Dermis blood vessel endothelial cell (primary cell): ENCODE measurements around the gene RSPH1. TPM values are rescaled to one million over a fixed set of nuclear protein-coding genes. Genes with fewer than 3 reads are reported as not detected.

Source experiments
- DNase-seq: peaks from one replicate; pipeline ENCODE4 v3.0.0; 2010
- total RNA-seq: library from RNA; depleted of rRNA; stranded (reverse); fragments of >200 nt; gene quantifications from 2 replicates; pipeline ENCODE4 v1.2.3, GENCODE V29; 2014

Gene RSPH1
- total RNA-seq, 1 donor from 2014 or later: not detected

GRCh38 chr21:42531771-42532170, 35.7 kb upstream of the RSPH1 start:
- no peak for DNase-seq

GRCh38 chr21:42530167-42530518, 34.1 kb upstream of the RSPH1 start:
- no peak for DNase-seq

GRCh38 chr21:42527489-42528158, 31.6 kb upstream of the RSPH1 start:
- DNase-seq: no peak

- DNase-seq: no peak
Measured at GRCh38 chr21:42527127-42527488, 31.1 kb upstream of the RSPH1 start.

- DNase-seq: peak; percentile 31
Measured at GRCh38 chr21:42526379-42526727, 30.3 kb upstream of the RSPH1 start.

- no peak for DNase-seq
Measured at GRCh38 chr21:42525676-42526378, 29.8 kb upstream of the RSPH1 start.

- DNase-seq: no peak
Measured at GRCh38 chr21:42525029-42525581, 29.1 kb upstream of the RSPH1 start.

- no peak for DNase-seq
Measured at GRCh38 chr21:42524341-42525028, 28.5 kb upstream of the RSPH1 start.

- DNase-seq: no peak
Measured at GRCh38 chr21:42523941-42524340, 27.9 kb upstream of the RSPH1 start.

GRCh38 chr21:42523211-42523610, 27.2 kb upstream of the RSPH1 start:
- no peak for DNase-seq

- DNase-seq: no peak
Measured at GRCh38 chr21:42522771-42523170, 26.7 kb upstream of the RSPH1 start.

- DNase-seq: no peak
Measured at GRCh38 chr21:42522271-42522670, 26.2 kb upstream of the RSPH1 start.

- DNase-seq: no peak
Measured at GRCh38 chr21:42521805-42522204, 25.8 kb upstream of the RSPH1 start.

- DNase-seq: no peak
Measured at GRCh38 chr21:42521384-42521783, 25.4 kb upstream of the RSPH1 start.

GRCh38 chr21:42520628-42521253, 24.7 kb upstream of the RSPH1 start:
- DNase-seq: no peak

GRCh38 chr21:42518626-42519025, 22.6 kb upstream of the RSPH1 start:
- DNase-seq: no peak

GRCh38 chr21:42518215-42518614, 22.2 kb upstream of the RSPH1 start:
- DNase-seq: peak; percentile 28

GRCh38 chr21:42515708-42516502, 19.9 kb upstream of the RSPH1 start:
- DNase-seq: no peak

GRCh38 chr21:42514883-42515228, 18.8 kb upstream of the RSPH1 start:
- DNase-seq: no peak

GRCh38 chr21:42513985-42514882, 18.2 kb upstream of the RSPH1 start:
- peak; percentile 35 for DNase-seq
